Osteocyte (in vitro differentiated cells): Measurements from ENCODE around the gene CYTH3. TPM values are rescaled to one million over a fixed set of nuclear protein-coding genes. Genes with fewer than 3 reads are reported as not detected.
A peak's percentile ranks its signal among the peaks of the same experiment; 100 is the strongest.

Experiments used
- DNase-seq: peaks from one replicate; pipeline ENCODE4 v3.0.0; 2021; ENCODE audit warnings: mixed read lengths; ENCODE audit not compliant: unreplicated experiment; ENCODE audit errors: extremely low spot score
- H3K27ac Mint-ChIP-seq: one replicate; pipeline ENCODE4 v1.8.0; 2021; ENCODE audit warnings: mild to moderate bottlenecking, mixed read lengths; ENCODE audit not compliant: unreplicated experiment
- H3K27me3 Mint-ChIP-seq: one replicate; pipeline ENCODE4 v1.8.0; 2021; ENCODE audit warnings: mixed read lengths; ENCODE audit not compliant: unreplicated experiment
- H3K36me3 Mint-ChIP-seq: one replicate; pipeline ENCODE4 v1.8.0; 2021; ENCODE audit warnings: mixed read lengths; ENCODE audit not compliant: unreplicated experiment
- H3K4me1 Mint-ChIP-seq: one replicate; pipeline ENCODE4 v1.8.0; 2021; ENCODE audit warnings: mixed read lengths; ENCODE audit not compliant: unreplicated experiment
- H3K4me3 Mint-ChIP-seq: one replicate; pipeline ENCODE4 v1.8.0; 2021; ENCODE audit warnings: mild to moderate bottlenecking, moderate library complexity, mixed read lengths; ENCODE audit not compliant: unreplicated experiment
- H3K9me3 Mint-ChIP-seq: one replicate; pipeline ENCODE4 v1.8.0; 2021; ENCODE audit warnings: mixed read lengths; ENCODE audit not compliant: unreplicated experiment
- CTCF ChIP-seq: fragments of 200-600 bp; sonication (generic); IDR thresholded peaks from 2 replicates; pipeline ENCODE4 v1.5.0; 2021; ENCODE audit warnings: antibody characterized with exemption, mild to moderate bottlenecking, moderate library complexity
- total RNA-seq: library from RNA; stranded (reverse); gene quantifications from 2 replicates; pipeline ENCODE4 v1.2.1, GENCODE V29; 2021

The CYTH3 gene
- total RNA-seq, 1 donor from 2014 or later = 63.9 TPM

GRCh38 chr7:6167004-6167551 lies 105.3 kb downstream of the CYTH3 start:
- Mint-ChIP-seq H3K27me3 (no peaks in the 10 kb centered on the region), H3K36me3 (peaks cover 24% of the 10 kb centered on the region), H3K9me3 (no peaks in the 10 kb centered on the region), H3K4me3 (no peak overlapping the region), H3K27ac (peak overlapping the region; percentile 71), H3K4me1 (peaks cover 24% of the 10 kb centered on the region)
- DNase-seq = no peak
- no peak for TF ChIP-seq CTCF

GRCh38 chr7:6166443-6166891 lies 106.0 kb downstream of the CYTH3 start:
- Mint-ChIP-seq H3K36me3 (peaks cover 24% of the 10 kb centered on the region), H3K4me1 (peaks cover 21% of the 10 kb centered on the region), H3K9me3 (no peaks in the 10 kb centered on the region), H3K4me3 (no peak overlapping the region), H3K27me3 (no peaks in the 10 kb centered on the region), H3K27ac (peak overlapping the region; percentile 71)
- no peak for TF ChIP-seq CTCF
- no peak for DNase-seq

- Mint-ChIP-seq H3K9me3 (no peaks in the 10 kb centered on the region), H3K27ac (peak overlapping the region; percentile 75), H3K36me3 (peaks cover 28% of the 10 kb centered on the region), H3K27me3 (no peaks in the 10 kb centered on the region), H3K4me1 (peaks cover 21% of the 10 kb centered on the region), H3K4me3 (no peak overlapping the region)
- no peak for TF ChIP-seq CTCF
- no peak for DNase-seq
Measured at GRCh38 chr7:6165521-6166320, 106.7 kb downstream of the CYTH3 start.

- no peak for TF ChIP-seq CTCF
- Mint-ChIP-seq H3K4me1 (peaks cover 27% of the 10 kb centered on the region), H3K4me3 (no peak overlapping the region), H3K36me3 (peaks cover 31% of the 10 kb centered on the region), H3K9me3 (no peaks in the 10 kb centered on the region), H3K27ac (peak overlapping the region; percentile 75), H3K27me3 (no peaks in the 10 kb centered on the region)
- DNase-seq = no peak
Measured at GRCh38 chr7:6165075-6165474, 107.3 kb downstream of the CYTH3 start.

- Mint-ChIP-seq H3K4me3 (no peak overlapping the region), H3K27ac (no peak overlapping the region), H3K36me3 (peaks cover 26% of the 10 kb centered on the region), H3K9me3 (no peaks in the 10 kb centered on the region), H3K27me3 (no peaks in the 10 kb centered on the region), H3K4me1 (peaks cover 28% of the 10 kb centered on the region)
- TF ChIP-seq CTCF = peak; percentile 51
- no peak for DNase-seq
Measured at GRCh38 chr7:6164491-6164890, 107.9 kb downstream of the CYTH3 start.
